ENCODE data around the gene RASAL3.
"Not testable (repeated sequence)": the region's sequence is repeated elsewhere in the genome, so short reads cannot be mapped to it uniquely, and the experiment has no call there.

Gene RASAL3

GRCh38 chr19:15487038-15487437 lies 22.7 kb upstream of the RASAL3 start:
- no peak overlapping the region for H3K4me3 ChIP-seq (replicated peaks in 1 of 2; ENCODE audit: low read depth in 2 of 2, low read length in 2 of 2)
- DNase-seq (ENCODE audit: low read depth in 2 of 2): no peak
- no peak for TF ChIP-seq CTCF (IDR thresholded peaks at IDR 0.05; ENCODE audit: low read depth, low read length)

GRCh38 chr19:15485768-15486167 lies 21.4 kb upstream of the RASAL3 start:
- DNase-seq (ENCODE audit: low read depth in 2 of 2); H3K4me3 ChIP-seq (replicated peaks in 1 of 2; ENCODE audit: low read depth in 2 of 2, low read length in 2 of 2): not testable (repeated sequence)

DNA sequence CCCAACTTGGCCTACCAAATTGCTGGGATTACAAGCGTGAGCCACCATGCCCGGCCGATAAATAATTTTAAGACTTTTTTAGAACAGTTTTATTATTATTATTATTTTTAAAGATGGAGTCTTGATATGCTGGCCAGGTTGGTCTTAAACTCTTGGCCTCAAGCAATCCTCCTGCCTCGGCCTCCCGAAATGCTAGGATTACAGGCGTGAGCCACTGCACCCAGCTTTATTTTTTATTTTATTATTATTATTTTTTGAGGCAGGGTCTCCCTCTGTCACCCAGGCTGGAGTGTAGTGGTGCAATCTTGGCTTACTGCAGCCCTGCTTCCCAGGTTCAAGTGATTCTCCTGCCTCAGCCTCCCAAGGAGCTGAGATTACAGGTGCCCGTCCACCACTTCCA lies 16.7 kb upstream of the RASAL3 start:
- DNase-seq (ENCODE audit: low read depth in 2 of 2); H3K4me3 ChIP-seq (replicated peaks in 1 of 2; ENCODE audit: low read depth in 2 of 2, low read length in 2 of 2): not testable (repeated sequence)

GRCh38 chr19:15479391-15480345 lies 15.3 kb upstream of the RASAL3 start, which contains the start of gene PGLYRP2:
TSS of gene PGLYRP2 (minus strand) at chr19:15479501. CDS start at chr19:15479371, 130 bp downstream.
- H3K4me3 ChIP-seq (replicated peaks in 1 of 2; ENCODE audit: low read depth in 2 of 2, low read length in 2 of 2): no peak within 1 kb of the TSS
- TF ChIP-seq CTCF (IDR thresholded peaks at IDR 0.05; ENCODE audit: low read depth, low read length): no peak
- peak in 1 of 2 donors; percentile 29 for DNase-seq (ENCODE audit: low read depth in 2 of 2)

DNA sequence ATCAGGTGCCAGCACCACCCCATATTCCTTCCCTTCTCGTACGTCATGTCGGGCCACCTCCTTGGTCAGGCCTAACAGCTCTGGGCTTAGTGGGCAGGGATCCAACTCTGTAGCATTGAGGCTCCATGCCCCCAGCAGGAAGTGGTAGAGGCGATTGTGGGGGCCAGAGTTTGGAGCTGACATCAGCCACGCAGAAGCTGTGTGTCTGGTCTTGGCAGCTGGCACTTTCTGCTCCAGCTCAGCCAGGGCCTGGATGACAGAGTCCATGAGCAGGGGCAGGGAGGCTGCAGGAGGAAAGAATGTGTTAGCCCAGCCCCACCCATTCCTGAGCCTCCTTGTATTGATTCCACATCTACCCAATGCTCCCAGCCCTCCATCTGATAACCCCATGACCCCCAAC lies 12.0 kb upstream of the RASAL3 start:
- no peak for DNase-seq (ENCODE audit: low read depth in 2 of 2)
- no peak for TF ChIP-seq CTCF (IDR thresholded peaks at IDR 0.05; ENCODE audit: low read depth, low read length)

DNA sequence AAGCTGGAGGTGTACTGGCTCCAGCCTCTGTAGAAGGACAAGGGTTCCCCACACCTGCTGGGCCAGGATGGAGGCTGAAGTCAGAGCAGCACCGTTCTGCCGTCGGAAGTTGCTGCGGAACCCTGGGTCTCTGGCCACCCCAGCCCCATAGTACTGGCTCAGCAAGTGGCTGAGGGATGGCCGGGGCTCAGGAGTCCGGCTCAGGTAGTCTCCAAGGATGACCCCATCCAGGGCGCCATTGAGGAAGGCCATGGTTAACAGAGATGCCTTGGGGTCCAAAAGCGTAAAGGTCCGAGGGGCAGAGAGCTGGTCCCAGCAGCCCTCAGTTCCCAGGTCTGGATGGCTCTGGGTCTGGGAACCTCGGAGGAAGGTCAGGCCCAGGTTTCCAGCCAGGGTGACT lies 11.3 kb upstream of the RASAL3 start:
- no peak overlapping the region for H3K4me3 ChIP-seq (replicated peaks in 1 of 2; ENCODE audit: low read depth in 2 of 2, low read length in 2 of 2)
- TF ChIP-seq CTCF (IDR thresholded peaks at IDR 0.05; ENCODE audit: low read depth, low read length): no peak
- no peak for DNase-seq (ENCODE audit: low read depth in 2 of 2)

More for the DNA sequence above, 12.0 kb upstream of the RASAL3 start:
- H3K4me3 ChIP-seq (replicated peaks in 1 of 2; ENCODE audit: low read depth in 2 of 2, low read length in 2 of 2): no peak overlapping the region

- no peak for DNase-seq (ENCODE audit: low read depth in 2 of 2)
- no peak for TF ChIP-seq CTCF (IDR thresholded peaks at IDR 0.05; ENCODE audit: low read depth, low read length)
These were observed 10.8 kb upstream of the RASAL3 start for GRCh38 chr19:15475169-15475568.

DNA sequence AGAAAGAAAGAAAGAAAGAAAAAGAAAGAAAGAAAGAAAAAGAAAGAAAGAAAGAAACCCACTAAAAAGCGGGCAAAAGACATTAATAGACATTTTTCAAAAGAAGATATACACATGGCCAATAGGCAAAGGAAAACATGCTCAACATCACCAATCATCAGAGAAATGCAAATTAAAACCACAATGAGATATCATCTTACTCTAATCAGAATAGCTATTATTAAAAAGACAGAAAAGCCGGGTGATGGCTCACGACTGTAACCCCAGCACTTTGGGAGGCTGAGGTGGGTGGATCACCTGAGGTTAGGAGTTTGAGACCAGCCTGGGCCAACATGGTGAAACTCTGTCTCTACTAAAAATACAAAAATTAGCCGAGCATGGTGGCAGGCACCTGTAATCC lies 9.5 kb upstream of the RASAL3 start:
- H3K4me3 ChIP-seq (replicated peaks in 1 of 2; ENCODE audit: low read depth in 2 of 2, low read length in 2 of 2); DNase-seq (ENCODE audit: low read depth in 2 of 2): not testable (repeated sequence)

More at GRCh38 chr19:15475169-15475568, 10.8 kb upstream of the RASAL3 start:
- no peak overlapping the region for H3K4me3 ChIP-seq (replicated peaks in 1 of 2; ENCODE audit: low read depth in 2 of 2, low read length in 2 of 2)

All from cardiac fibroblast (primary cell).